ENCODE measurements around the gene TUT4.

TUT4 gene

DNA sequence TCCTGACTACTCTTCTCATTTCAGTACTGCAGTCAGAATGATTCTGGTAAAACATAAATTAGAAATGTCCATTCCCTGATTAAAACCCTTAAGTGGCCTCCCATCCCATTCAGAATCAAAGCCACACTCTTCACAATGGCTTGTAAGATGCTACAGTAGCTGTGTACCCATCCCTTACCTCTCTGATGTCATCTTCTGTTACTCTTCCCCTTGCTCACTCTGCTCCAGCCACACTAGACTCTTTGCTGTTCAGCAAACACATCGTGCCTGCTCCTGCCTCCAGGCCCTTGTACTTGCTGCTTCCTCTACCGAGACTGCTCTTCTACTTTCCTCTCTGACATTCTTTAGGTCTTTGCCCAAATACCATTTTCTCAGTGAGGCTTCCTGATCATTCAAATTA, 45.0 kb upstream of the TUT4 start:
- H3K9ac ChIP-seq (ENCODE audit: low read length), result no peak overlapping the region
- H4K20me1 ChIP-seq (ENCODE audit: insufficient read depth, low read length), result no peaks in the 10 kb centered on the region
- H2AFZ ChIP-seq (ENCODE audit: low read length), result no peak overlapping the region
- no peaks in the 10 kb centered on the region for H3K9me3 ChIP-seq (replicated peaks; ENCODE audit: insufficient read depth, low read length)
- no peaks in the 10 kb centered on the region for H3K79me2 ChIP-seq (ENCODE audit: low read length)
- no peaks in the 10 kb centered on the region for H3F3A ChIP-seq (ENCODE audit: insufficient read depth, low read length)
- H3K9me2 ChIP-seq (replicated peaks; ENCODE audit: insufficient read depth, low read length), result no peaks in the 10 kb centered on the region
- no peak for TF ChIP-seq EZH2phosphoT487 (IDR thresholded peaks at IDR 0.05; ENCODE audit: low read length)
- H3K27ac ChIP-seq (ENCODE audit: low read length), result no peak overlapping the region
- H3K4me1 ChIP-seq (ENCODE audit: low read length), result no peaks in the 10 kb centered on the region
- no peak for DNase-seq
- H3K4me2 ChIP-seq (ENCODE audit: low read depth, low read length), result no peak overlapping the region
- H3K36me3 ChIP-seq (replicated peaks; ENCODE audit: insufficient read depth, low read length), result no peaks in the 10 kb centered on the region
- no peaks in the 10 kb centered on the region for H3K27me3 ChIP-seq (replicated peaks; ENCODE audit: insufficient read depth, low read length)
- no peak overlapping the region for H3K4me3 ChIP-seq (ENCODE audit: low read length)

- no peaks in the 10 kb centered on the region for H3F3A ChIP-seq (ENCODE audit: insufficient read depth, low read length)
- H3K79me2 ChIP-seq (ENCODE audit: low read length), result no peaks in the 10 kb centered on the region
- H3K36me3 ChIP-seq (replicated peaks; ENCODE audit: insufficient read depth, low read length), result no peaks in the 10 kb centered on the region
- no peak overlapping the region for H3K4me2 ChIP-seq (ENCODE audit: low read depth, low read length)
- no peaks in the 10 kb centered on the region for H4K20me1 ChIP-seq (ENCODE audit: insufficient read depth, low read length)
- no peak overlapping the region for H3K27ac ChIP-seq (ENCODE audit: low read length)
- no peaks in the 10 kb centered on the region for H3K9me3 ChIP-seq (replicated peaks; ENCODE audit: insufficient read depth, low read length)
- no peaks in the 10 kb centered on the region for H3K9me2 ChIP-seq (replicated peaks; ENCODE audit: insufficient read depth, low read length)
- H3K9ac ChIP-seq (ENCODE audit: low read length), result no peak overlapping the region
- no peak for TF ChIP-seq EZH2 (optimal IDR thresholded peaks at IDR 0.05; ENCODE audit: low read depth, low read length)
- TF ChIP-seq EZH2phosphoT487 (IDR thresholded peaks at IDR 0.05; ENCODE audit: low read length), result no peak
- TF ChIP-seq, protein P1, sequence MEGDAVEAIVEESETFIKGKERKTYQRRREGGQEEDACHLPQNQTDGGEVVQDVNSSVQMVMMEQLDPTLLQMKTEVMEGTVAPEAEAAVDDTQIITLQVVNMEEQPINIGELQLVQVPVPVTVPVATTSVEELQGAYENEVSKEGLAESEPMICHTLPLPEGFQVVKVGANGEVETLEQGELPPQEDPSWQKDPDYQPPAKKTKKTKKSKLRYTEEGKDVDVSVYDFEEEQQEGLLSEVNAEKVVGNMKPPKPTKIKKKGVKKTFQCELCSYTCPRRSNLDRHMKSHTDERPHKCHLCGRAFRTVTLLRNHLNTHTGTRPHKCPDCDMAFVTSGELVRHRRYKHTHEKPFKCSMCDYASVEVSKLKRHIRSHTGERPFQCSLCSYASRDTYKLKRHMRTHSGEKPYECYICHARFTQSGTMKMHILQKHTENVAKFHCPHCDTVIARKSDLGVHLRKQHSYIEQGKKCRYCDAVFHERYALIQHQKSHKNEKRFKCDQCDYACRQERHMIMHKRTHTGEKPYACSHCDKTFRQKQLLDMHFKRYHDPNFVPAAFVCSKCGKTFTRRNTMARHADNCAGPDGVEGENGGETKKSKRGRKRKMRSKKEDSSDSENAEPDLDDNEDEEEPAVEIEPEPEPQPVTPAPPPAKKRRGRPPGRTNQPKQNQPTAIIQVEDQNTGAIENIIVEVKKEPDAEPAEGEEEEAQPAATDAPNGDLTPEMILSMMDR (IDR thresholded peaks at IDR 0.05; ENCODE audit: low read length), result no peak
- DNase-seq, result no peak
- H3K4me1 ChIP-seq (ENCODE audit: low read length), result no peaks in the 10 kb centered on the region
- no peaks in the 10 kb centered on the region for H3K27me3 ChIP-seq (replicated peaks; ENCODE audit: insufficient read depth, low read length)
- H2AFZ ChIP-seq (ENCODE audit: low read length), result no peak overlapping the region
- H3K4me3 ChIP-seq (ENCODE audit: low read length), result no peak overlapping the region
Measured at GRCh38 chr1:52595061-52595460, 42.2 kb upstream of the TUT4 start.

DNA sequence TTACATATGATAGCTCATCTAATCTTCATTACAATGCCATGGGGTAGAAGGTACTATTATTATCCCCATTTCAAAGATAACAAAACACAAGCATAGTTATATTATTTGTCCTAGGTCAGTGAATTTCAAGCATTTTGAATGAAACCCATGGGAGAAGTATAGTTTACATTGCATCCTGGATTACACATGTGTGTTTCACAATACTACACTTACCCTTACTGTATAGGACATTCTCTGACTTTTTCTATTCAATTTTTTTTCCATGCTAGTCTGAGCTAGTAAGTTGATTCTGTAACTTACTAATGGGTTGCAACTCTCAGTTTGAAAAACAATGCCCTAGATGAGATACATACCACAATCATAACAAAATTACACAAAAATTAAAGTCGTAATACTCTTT, 40.6 kb upstream of the TUT4 start:
- no peaks in the 10 kb centered on the region for H3K4me1 ChIP-seq (ENCODE audit: low read length)
- H3K36me3 ChIP-seq (replicated peaks; ENCODE audit: insufficient read depth, low read length), result no peaks in the 10 kb centered on the region
- no peaks in the 10 kb centered on the region for H3K27me3 ChIP-seq (replicated peaks; ENCODE audit: insufficient read depth, low read length)
- no peak overlapping the region for H3K4me3 ChIP-seq (ENCODE audit: low read length)
- no peaks in the 10 kb centered on the region for H3K9me2 ChIP-seq (replicated peaks; ENCODE audit: insufficient read depth, low read length)
- no peak overlapping the region for H3K27ac ChIP-seq (ENCODE audit: low read length)
- DNase-seq, result no peak
- no peak overlapping the region for H3K4me2 ChIP-seq (ENCODE audit: low read depth, low read length)
- H2AFZ ChIP-seq (ENCODE audit: low read length), result no peak overlapping the region
- H3K9ac ChIP-seq (ENCODE audit: low read length), result no peak overlapping the region
- H3K9me3 ChIP-seq (replicated peaks; ENCODE audit: insufficient read depth, low read length), result no peaks in the 10 kb centered on the region
- H3K79me2 ChIP-seq (ENCODE audit: low read length), result no peaks in the 10 kb centered on the region
- no peaks in the 10 kb centered on the region for H4K20me1 ChIP-seq (ENCODE audit: insufficient read depth, low read length)
- H3F3A ChIP-seq (ENCODE audit: insufficient read depth, low read length), result no peaks in the 10 kb centered on the region
- no peak for TF ChIP-seq EZH2 (optimal IDR thresholded peaks at IDR 0.05; ENCODE audit: low read depth, low read length)
- no peak for TF ChIP-seq EZH2phosphoT487 (IDR thresholded peaks at IDR 0.05; ENCODE audit: low read length)
- TF ChIP-seq, protein P1 (IDR thresholded peaks at IDR 0.05; ENCODE audit: low read length), result no peak

DNA sequence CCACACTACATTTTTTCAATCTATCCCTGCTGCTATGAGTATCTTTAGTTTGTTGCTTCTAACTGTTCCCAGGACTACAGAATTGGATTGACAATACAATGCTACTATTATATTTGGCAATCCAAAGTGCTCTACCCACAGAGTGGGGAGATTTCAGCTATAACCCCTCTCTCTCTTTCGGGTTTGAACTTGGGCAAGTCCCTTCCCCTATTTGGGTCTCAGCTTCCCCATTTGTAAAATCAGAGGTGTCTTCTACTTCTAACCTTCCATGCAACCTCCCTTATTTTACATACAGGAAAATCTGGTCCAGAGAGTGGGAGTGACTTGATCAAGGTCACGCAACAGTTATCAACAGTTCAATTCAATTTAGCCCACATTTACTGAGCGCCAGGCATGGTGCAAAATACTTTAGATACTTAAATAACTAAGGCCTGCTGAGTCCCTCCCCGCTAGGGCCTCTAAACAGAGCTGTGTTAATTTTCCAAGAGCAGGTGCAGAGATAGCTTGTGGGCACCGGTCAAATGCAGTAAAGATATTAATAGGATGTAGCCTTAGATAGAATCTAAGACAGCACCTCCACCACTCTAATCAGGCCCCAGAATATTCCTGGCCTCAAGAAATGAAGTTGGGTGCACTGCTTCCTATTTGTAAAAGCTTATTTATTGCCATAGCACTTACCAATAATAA, 39.9 kb upstream of the TUT4 start:
- Histone ChIP-seq H3F3A (ENCODE audit: insufficient read depth, low read length) (no peaks in the 10 kb centered on the region), H3K9ac (ENCODE audit: low read length) (no peak overlapping the region), H3K9me3 (replicated peaks; ENCODE audit: insufficient read depth, low read length) (no peaks in the 10 kb centered on the region), H3K36me3 (replicated peaks; ENCODE audit: insufficient read depth, low read length) (no peaks in the 10 kb centered on the region), H3K79me2 (ENCODE audit: low read length) (no peaks in the 10 kb centered on the region), H3K4me1 (ENCODE audit: low read length) (no peaks in the 10 kb centered on the region), H3K9me2 (replicated peaks; ENCODE audit: insufficient read depth, low read length) (no peaks in the 10 kb centered on the region), H2AFZ (ENCODE audit: low read length) (no peak overlapping the region), H3K4me2 (ENCODE audit: low read depth, low read length) (no peak overlapping the region), H3K4me3 (ENCODE audit: low read length) (no peak overlapping the region), H3K27me3 (replicated peaks; ENCODE audit: insufficient read depth, low read length) (no peaks in the 10 kb centered on the region), H3K27ac (ENCODE audit: low read length) (no peak overlapping the region), H4K20me1 (ENCODE audit: insufficient read depth, low read length) (no peaks in the 10 kb centered on the region)
- TF ChIP-seq, protein P1 (IDR thresholded peaks at IDR 0.05; ENCODE audit: low read length), result no peak
- TF ChIP-seq EZH2phosphoT487 (IDR thresholded peaks at IDR 0.05; ENCODE audit: low read length) (no peak), EZH2 (optimal IDR thresholded peaks at IDR 0.05; ENCODE audit: low read depth, low read length) (no peak)
- no peak for DNase-seq
